Cerebellar nuclear complex (tissue), 1 donor: ENCODE measurements around the gene TMEM184A.

ENCODE experiments used
- DNase-seq, 2 experiments: peaks; one replicate each; lab custom pipeline; 2025; lab: John Stamatoyannopoulos, UW

TMEM184A gene

GRCh38 chr7:1567896-1568510, 12.0 kb upstream of the TMEM184A start:
- DNase-seq = no peak

GRCh38 chr7:1567049-1567771, 11.2 kb upstream of the TMEM184A start:
- DNase-seq = no peak

- no peak for DNase-seq
Observed at GRCh38 chr7:1566687-1567048, 10.7 kb upstream of the TMEM184A start.

DNA sequence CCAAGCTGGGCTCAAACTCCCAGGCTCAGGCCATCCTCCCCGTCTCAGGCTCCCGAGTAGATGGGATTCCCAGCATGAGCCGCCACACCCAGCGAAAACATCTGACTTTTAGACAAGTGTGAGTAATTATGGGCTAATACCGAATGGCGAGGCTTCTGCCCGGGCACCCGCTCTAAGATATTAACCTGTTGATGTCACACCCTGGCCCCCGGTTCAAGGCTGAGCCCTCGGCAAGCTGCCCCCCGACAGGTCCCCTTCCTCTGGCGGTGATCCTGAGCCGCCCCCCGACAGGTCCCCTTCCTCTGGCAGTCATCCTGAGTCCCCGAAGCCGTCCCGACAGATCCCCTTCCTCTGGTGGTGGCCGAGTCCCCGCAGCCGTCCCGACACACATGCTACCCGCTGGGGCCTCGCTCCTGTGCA, 8.6 kb upstream of the TMEM184A start:
- DNase-seq = no peak

DNA sequence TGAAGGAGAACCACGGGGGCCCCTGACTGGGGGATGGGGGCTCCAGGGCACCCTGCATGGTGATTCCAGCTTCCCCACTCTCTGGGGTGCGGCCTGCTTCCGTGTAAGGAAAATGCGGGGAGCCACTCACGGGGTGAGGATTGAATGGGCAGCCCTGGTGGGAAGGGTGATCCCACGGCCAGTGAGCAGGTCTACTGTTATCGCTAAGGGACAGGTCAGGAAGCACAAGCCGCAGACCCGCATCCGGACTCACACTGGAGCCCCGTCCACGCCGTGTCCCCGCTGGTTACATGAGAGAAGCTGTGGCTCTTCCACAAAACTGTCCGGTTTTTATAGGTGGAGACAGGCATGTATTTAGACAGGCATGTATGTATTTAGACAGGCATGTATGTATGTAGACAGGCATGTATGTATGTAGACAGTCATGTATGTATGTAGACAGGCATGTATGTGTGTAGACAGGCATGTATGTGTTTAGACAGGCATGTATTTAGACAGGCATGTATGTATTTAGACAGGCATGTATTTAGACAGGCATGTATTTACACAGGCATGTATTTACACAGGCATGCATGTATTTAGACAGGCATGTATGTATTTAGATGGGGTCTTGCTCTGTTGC, 8.1 kb upstream of the TMEM184A start:
- no peak for DNase-seq

GRCh38 chr7:1562597-1563051, 6.6 kb upstream of the TMEM184A start:
- no peak for DNase-seq

DNA sequence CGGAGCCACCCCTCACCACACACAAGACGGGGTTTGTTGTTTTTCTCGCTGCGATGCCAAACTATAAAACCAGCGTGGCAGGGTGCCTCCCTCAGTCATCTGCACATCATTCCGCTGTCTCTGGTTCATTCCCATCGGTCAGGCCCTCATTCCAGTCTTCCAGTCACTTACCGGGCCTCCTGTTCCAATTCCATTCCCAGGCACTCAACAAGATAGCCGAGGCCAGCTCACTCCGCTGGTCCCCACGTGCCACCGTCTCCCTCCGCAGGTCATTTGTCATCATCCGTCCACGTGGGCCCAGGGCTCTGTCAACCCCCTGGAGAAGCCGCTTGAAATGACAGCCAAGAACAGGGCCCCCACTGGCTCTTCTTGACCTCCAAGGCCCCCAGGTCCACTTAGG, 6.1 kb upstream of the TMEM184A start:
- no peak for DNase-seq

GRCh38 chr7:1561036-1561940, 5.3 kb upstream of the TMEM184A start:
- no peak for DNase-seq

DNA sequence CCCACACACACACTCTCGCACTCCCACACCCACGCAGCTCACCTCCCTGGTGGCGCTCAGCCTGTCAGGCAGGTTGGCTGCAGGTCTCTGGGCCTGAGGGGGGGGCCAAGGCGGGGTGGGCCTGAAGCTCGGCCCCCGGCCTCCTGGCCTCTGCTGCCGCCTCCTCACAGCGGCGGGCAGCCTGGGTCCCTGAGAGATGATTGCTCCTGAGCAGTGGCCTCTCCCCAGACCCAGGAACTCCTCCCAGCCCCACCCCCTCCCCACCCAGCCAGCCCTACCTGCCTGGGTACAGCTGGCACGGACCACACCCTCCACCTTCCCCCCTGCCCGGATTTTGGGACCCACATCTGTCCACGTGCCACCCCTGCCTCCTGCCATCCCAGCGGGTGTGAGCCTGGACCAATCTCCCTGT, 4.6 kb upstream of the TMEM184A start:
- DNase-seq = no peak

DNA sequence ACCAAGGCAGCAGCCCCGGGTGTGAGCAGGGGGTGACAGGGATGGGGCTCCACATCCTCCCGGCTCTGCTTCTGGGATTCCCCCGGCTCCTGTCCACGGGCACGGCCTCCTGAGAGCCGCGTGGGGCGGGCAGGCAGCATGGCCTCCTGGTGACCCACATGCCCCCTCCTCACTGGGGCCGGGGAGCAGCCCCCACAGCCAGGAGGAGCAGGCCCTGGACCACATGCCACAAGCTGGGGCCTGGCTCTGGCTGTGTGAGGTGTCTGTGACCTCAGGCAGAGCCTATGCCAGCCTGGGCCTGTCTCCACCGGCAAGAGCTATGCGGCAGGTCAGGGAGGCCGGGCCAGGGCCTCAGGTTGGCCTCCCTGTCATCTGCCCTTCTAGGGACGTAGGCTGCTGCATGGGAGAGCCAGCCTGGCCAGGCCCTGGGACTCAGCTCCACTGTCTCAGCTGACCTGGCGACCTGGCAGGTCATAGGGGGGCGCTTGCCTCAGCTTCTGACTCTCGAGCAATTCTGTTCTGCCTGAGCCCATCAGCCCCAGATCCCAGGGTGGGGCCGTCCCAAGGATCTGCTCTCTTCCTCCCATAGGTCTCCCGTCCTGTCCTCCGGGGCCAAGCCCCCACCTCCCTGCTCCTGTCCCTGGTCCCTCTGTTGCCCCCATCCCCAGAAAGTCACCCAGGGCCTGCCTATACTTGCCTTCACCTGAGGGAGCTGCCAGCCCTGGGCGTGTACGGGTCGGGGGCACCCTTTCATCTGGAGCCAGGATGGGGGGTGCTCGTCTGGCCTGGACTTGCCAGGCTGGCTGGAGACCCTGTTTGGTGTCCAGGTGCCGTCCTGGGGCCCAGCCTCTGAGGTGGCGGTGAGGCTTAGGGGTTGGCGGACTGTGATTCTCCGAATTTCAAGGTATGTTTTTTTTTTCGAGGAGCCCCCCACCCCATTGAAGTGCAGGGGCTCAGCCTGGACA, 3.9 kb upstream of the TMEM184A start:
- DNase-seq = no peak

DNA sequence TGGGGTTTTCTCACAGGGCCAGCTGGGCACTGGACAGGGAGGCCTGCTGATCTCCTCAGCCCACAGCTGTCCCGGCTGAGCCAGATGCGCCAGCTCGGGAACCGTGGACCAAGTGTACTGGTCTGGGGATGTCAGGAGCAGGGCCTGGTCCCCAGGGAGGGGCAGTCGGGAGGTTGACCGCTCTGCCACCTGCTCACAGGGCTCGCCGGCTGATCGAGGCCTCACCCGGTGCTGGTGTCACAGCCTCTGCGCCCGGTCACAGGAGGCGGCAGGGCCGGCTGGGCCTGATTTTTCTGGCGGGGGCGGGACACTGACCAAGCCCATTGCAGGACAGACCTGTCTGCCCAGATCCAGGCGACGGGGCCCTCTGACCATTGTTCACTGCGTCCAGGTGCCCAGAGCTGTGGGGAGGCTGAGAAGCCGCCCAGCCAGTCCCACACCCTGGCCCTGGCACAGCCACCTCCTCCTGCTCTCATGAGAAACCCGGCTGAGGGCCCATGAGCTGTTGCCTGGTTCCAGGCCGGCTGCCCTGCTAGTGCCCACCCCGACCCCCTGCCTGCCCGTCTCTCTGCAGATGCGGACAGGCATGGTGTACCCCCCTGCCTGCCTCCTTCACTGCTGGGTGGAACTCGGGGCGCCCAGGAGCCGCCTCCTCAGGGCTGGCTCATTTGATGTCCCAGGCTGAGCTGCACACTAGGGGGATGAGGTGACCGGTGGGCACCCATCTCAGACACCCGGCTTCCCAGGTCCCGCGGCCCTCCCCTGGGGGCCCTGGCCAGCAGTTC, 3.0 kb upstream of the TMEM184A start:
- no peak for DNase-seq

DNA sequence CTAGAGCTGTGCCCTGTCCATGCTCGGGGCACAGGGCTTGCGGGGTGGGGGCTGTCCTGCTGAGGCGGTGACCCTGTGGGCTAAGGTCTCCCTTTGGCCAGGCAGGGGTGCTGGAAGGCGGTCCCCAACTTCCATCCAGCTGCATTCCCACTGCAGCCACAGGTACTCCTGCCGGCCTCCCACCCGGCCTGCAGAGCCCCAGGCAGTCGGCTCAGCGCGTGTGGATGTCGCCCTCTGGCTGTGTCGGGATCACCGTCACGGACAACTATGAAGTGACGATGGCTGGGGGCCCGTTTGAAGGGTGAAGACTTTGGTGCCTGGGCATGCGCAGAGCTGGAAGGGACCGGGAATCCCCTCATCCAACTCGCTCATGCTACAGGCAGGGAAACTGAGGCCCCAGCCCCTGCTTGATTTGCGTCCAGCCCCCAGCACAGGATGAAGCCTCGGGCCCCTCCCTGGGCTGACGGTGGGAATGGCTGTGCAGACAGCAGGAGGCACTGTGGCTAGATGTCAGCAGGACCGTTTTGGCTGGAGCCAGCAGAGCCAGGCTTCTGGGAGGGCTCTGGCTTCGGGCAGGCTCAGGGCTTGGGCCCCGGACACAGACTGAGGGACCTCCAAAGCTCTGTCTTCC, 2.3 kb upstream of the TMEM184A start:
- DNase-seq = no peak

- DNase-seq = no peak
Observed at GRCh38 chr7:1557771-1558170, 1.8 kb upstream of the TMEM184A start.

DNA sequence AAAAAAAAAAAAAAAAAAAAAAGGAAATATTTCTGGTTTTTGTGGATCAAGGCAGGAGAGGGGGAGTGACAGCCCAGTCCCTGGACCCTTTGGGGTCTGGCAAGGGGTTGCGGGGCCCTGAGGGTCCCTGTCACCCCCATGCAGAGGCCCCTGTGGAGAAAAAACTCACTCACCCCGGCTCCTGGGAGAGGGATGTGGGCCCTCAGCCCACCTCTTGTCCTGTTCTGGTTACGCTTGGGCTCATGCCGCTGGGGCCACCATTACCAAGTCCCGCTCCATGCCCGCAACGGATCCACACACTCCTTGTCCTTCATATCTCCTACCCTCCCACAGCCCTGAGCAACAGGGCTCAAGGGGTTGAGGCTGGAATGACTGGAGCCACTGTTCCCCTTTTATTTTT, 1.0 kb upstream of the TMEM184A start:
- no peak for DNase-seq

- no peak for DNase-seq
Observed at GRCh38 chr7:1555046-1555812, 776 bp downstream of the TMEM184A start.

DNA sequence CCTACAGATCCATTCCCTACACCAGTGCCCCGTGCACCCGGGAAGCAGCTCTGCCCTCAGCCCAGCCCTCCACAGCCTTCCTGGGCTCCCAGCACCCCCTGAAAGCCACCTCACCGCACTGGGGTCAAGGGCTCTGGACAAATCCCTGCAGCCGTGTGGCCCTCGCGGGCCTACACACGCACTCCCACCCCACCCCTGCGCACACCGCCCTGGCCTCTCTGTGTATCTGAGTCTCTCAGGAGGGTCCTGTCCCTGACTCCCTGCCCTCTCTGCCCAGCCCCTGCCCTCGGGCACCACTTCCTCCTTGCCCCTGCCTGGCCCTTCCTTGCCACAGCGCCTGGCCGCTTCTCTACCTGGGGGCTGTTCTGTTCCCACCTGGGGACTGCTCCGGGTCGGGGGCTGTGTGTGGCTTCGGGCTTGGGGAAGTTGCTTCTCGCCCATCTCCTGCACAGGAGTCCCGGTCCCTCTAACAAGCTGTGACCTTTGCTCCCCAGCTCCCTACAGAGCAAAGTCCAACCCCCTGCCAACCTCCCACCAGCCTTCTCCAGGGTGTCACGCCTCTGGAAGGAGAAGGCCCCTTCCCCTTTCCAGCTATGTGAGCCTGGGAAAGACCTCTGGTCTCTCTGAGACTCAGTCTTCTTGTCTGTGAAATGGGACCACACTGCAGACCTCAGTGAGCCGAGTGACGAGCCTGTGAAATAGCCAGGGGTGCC, 1.5 kb downstream of the TMEM184A start:
- no peak for DNase-seq

DNA sequence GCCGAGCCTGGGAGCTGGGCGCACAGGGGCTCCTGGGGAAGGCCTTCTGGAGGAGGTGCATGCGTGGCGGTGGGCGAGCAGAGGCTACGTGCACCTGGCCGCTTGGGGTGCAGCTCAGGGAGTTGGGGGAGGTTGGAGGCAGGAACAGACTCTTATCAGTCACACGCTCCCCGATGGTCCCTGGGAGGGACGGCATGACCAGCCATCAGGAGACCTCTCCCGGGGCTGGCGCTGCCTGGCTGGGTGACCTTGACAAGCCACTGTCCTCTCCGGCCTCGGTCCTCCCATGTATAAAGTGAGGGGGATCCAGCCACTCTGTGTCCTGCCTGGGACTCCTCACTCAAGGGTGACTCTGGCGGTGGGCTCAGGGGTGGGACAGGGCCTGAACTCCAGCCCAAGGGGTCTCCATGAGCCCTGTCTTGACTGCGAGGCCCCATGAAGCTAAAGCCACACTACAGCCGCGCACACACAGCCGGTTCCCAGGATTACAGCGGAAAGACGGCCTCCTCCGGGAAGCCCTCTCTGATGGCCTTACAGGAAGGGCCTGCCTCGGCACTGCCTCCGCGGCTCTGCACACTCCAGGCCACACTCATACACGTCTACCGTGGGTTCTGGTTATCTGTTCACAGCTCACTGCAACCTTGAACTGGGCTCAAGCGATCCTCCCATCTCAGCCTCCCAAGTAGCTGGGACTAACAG, 2.3 kb downstream of the TMEM184A start:
- DNase-seq = no peak

DNA sequence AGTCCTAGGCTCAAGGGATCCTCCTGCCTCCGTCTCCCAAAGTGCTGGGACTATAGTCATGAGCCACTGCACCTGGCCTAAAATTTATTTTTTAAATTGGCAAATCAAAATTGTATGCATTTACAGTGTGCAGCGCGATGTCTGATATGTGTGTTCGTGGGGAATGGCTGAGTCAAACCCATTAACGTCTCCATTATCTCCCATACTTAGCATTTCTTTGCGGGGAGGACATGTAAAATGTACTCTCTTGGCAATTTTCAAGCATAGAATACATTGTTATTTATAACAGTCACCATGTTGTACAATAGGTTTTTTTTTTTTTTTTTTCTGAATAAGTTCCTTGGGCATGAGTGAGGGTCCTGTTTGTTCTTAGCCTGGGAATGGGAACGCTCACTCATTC, 3.8 kb downstream of the TMEM184A start:
- DNase-seq = no peak
